ENCODE results near the gene NRG3. TPM values are rescaled to one million over a fixed set of nuclear protein-coding genes. Genes with fewer than 3 reads are reported as not detected.
"Not testable (repeated sequence)": the region's sequence is repeated elsewhere in the genome, so short reads cannot be mapped to it uniquely, and the experiment has no call there.

The NRG3 gene
- total and polyA plus RNA-seq, 2 donors, result 0.08 to 1.5 TPM

GRCh38 chr10:82660986-82661385 lies 786.0 kb downstream of the NRG3 start:
- Histone ChIP-seq H3K4me1 (ENCODE audit: insufficient read depth) (no peaks in the 10 kb centered on the region), H3K36me3 (ENCODE audit: insufficient read depth) (no peaks in the 10 kb centered on the region), H3K4me3 (ENCODE audit: low read depth, low read length) (no peak overlapping the region), H3K27ac (ENCODE audit: low read depth) (no peak overlapping the region)
- WGBS, result 16% methylated on average over 1 of the region's 1 CpG
- DNase-seq (ENCODE audit: extremely low spot score), result no peak

GRCh38 chr10:82661701-82662100 lies 786.7 kb downstream of the NRG3 start:
- DNase-seq (ENCODE audit: extremely low spot score), result no peak
- WGBS, result 66% methylated on average over 5 of the region's 5 CpGs
- H3K4me3 ChIP-seq (ENCODE audit: low read depth, low read length), result no peak overlapping the region

GRCh38 chr10:82668221-82668895 lies 793.4 kb downstream of the NRG3 start:
- DNase-seq (ENCODE audit: extremely low spot score), result peak; percentile 25
- Histone ChIP-seq H3K4me3 (ENCODE audit: low read depth, low read length) (no peak overlapping the region), H3K27ac (ENCODE audit: low read depth) (no peak overlapping the region), H3K4me1 (ENCODE audit: insufficient read depth) (no peaks in the 10 kb centered on the region), H3K36me3 (ENCODE audit: insufficient read depth) (no peaks in the 10 kb centered on the region)
- WGBS, result 68% methylated on average over 4 of the region's 4 CpGs

More at GRCh38 chr10:82661701-82662100, 786.7 kb downstream of the NRG3 start:
- H3K36me3 ChIP-seq (ENCODE audit: insufficient read depth), result no peaks in the 10 kb centered on the region
- no peaks in the 10 kb centered on the region for H3K4me1 ChIP-seq (ENCODE audit: insufficient read depth)
- H3K27ac ChIP-seq (ENCODE audit: low read depth), result no peak overlapping the region

- no peak overlapping the region for H3K27ac ChIP-seq (ENCODE audit: low read depth)
- no peak for DNase-seq (ENCODE audit: extremely low spot score)
- H3K36me3 ChIP-seq (ENCODE audit: insufficient read depth), result no peaks in the 10 kb centered on the region
These were observed 799.0 kb downstream of the NRG3 start for GRCh38 chr10:82674036-82674435.

GRCh38 chr10:82677932-82678331 lies 802.9 kb downstream of the NRG3 start:
- H3K4me1 ChIP-seq (ENCODE audit: insufficient read depth); H3K36me3 ChIP-seq (ENCODE audit: insufficient read depth); H3K27ac ChIP-seq (ENCODE audit: low read depth); DNase-seq (ENCODE audit: extremely low spot score); H3K4me3 ChIP-seq (ENCODE audit: low read depth, low read length): not testable (repeated sequence)
- 85% methylated on average over 9 of the region's 9 CpGs for WGBS

More at GRCh38 chr10:82674036-82674435, 799.0 kb downstream of the NRG3 start:
- Histone ChIP-seq H3K4me3 (ENCODE audit: low read depth, low read length) (no peak overlapping the region), H3K4me1 (ENCODE audit: insufficient read depth) (no peaks in the 10 kb centered on the region)

- not testable (repeated sequence) for H3K4me3 ChIP-seq (ENCODE audit: low read depth, low read length); H3K36me3 ChIP-seq (ENCODE audit: insufficient read depth); H3K4me1 ChIP-seq (ENCODE audit: insufficient read depth); H3K27ac ChIP-seq (ENCODE audit: low read depth); DNase-seq (ENCODE audit: extremely low spot score)
- WGBS, result 82% methylated on average over 6 of the region's 6 CpGs
These were observed 803.5 kb downstream of the NRG3 start for GRCh38 chr10:82678451-82678850.

GRCh38 chr10:82680608-82681007 lies 805.6 kb downstream of the NRG3 start:
- WGBS, result 52% methylated on average over 3 of the region's 3 CpGs
- no peak for DNase-seq (ENCODE audit: extremely low spot score)
- Histone ChIP-seq H3K36me3 (ENCODE audit: insufficient read depth) (no peaks in the 10 kb centered on the region), H3K27ac (ENCODE audit: low read depth) (no peak overlapping the region), H3K4me1 (ENCODE audit: insufficient read depth) (no peaks in the 10 kb centered on the region), H3K4me3 (ENCODE audit: low read depth, low read length) (no peak overlapping the region)

- no peak for DNase-seq (ENCODE audit: extremely low spot score)
- 45% methylated on average over 4 of the region's 4 CpGs for WGBS
- H3K4me1 ChIP-seq (ENCODE audit: insufficient read depth), result no peaks in the 10 kb centered on the region
These were observed 809.0 kb downstream of the NRG3 start for GRCh38 chr10:82683945-82684344.

GRCh38 chr10:82685087-82685486 lies 810.1 kb downstream of the NRG3 start:
- no peak overlapping the region for H3K4me3 ChIP-seq (ENCODE audit: low read depth, low read length)
- no peaks in the 10 kb centered on the region for H3K4me1 ChIP-seq (ENCODE audit: insufficient read depth)
- DNase-seq (ENCODE audit: extremely low spot score), result no peak
- no peak overlapping the region for H3K27ac ChIP-seq (ENCODE audit: low read depth)
- 73% methylated on average over 2 of the region's 2 CpGs for WGBS
- H3K36me3 ChIP-seq (ENCODE audit: insufficient read depth), result no peaks in the 10 kb centered on the region

More at GRCh38 chr10:82683945-82684344, 809.0 kb downstream of the NRG3 start:
- no peaks in the 10 kb centered on the region for H3K36me3 ChIP-seq (ENCODE audit: insufficient read depth)
- no peak overlapping the region for H3K27ac ChIP-seq (ENCODE audit: low read depth)
- H3K4me3 ChIP-seq (ENCODE audit: low read depth, low read length), result no peak overlapping the region

GRCh38 chr10:82691211-82691610 lies 816.2 kb downstream of the NRG3 start:
- no peak for DNase-seq (ENCODE audit: extremely low spot score)
- H3K27ac ChIP-seq (ENCODE audit: low read depth), result no peak overlapping the region
- no peaks in the 10 kb centered on the region for H3K4me1 ChIP-seq (ENCODE audit: insufficient read depth)
- 59% methylated on average over 2 of the region's 2 CpGs for WGBS
- no peak overlapping the region for H3K4me3 ChIP-seq (ENCODE audit: low read depth, low read length)
- no peaks in the 10 kb centered on the region for H3K36me3 ChIP-seq (ENCODE audit: insufficient read depth)

GRCh38 chr10:82692458-82692857 lies 817.5 kb downstream of the NRG3 start:
- Histone ChIP-seq H3K4me3 (ENCODE audit: low read depth, low read length) (no peak overlapping the region), H3K27ac (ENCODE audit: low read depth) (no peak overlapping the region), H3K36me3 (ENCODE audit: insufficient read depth) (no peaks in the 10 kb centered on the region), H3K4me1 (ENCODE audit: insufficient read depth) (no peaks in the 10 kb centered on the region)
- whole genome bisulfite sequencing, result 98% methylated on average over 4 of the region's 4 CpGs
- DNase-seq (ENCODE audit: extremely low spot score), result no peak

- no peaks in the 10 kb centered on the region for H3K4me1 ChIP-seq (ENCODE audit: insufficient read depth)
- WGBS, result 74% methylated on average over 1 of the region's 1 CpG
- no peak overlapping the region for H3K4me3 ChIP-seq (ENCODE audit: low read depth, low read length)
- no peaks in the 10 kb centered on the region for H3K36me3 ChIP-seq (ENCODE audit: insufficient read depth)
- no peak for DNase-seq (ENCODE audit: extremely low spot score)
- no peak overlapping the region for H3K27ac ChIP-seq (ENCODE audit: low read depth)
These were observed 846.8 kb downstream of the NRG3 start for GRCh38 chr10:82721831-82722230.

GRCh38 chr10:82722273-82722672 lies 847.3 kb downstream of the NRG3 start:
- Histone ChIP-seq H3K36me3 (ENCODE audit: insufficient read depth) (no peaks in the 10 kb centered on the region), H3K27ac (ENCODE audit: low read depth) (no peak overlapping the region), H3K4me3 (ENCODE audit: low read depth, low read length) (no peak overlapping the region), H3K4me1 (ENCODE audit: insufficient read depth) (no peaks in the 10 kb centered on the region)
- no peak for DNase-seq (ENCODE audit: extremely low spot score)
- WGBS, result 97% methylated on average over 2 of the region's 2 CpGs

- H3K27ac ChIP-seq (ENCODE audit: low read depth), result no peak overlapping the region
- 0% methylated on average over 1 of the region's 1 CpG for WGBS
- H3K4me3 ChIP-seq (ENCODE audit: low read depth, low read length), result no peak overlapping the region
- DNase-seq (ENCODE audit: extremely low spot score), result no peak
- no peaks in the 10 kb centered on the region for H3K36me3 ChIP-seq (ENCODE audit: insufficient read depth)
- H3K4me1 ChIP-seq (ENCODE audit: insufficient read depth), result no peaks in the 10 kb centered on the region
These were observed 861.3 kb downstream of the NRG3 start for GRCh38 chr10:82736305-82736704.

GRCh38 chr10:82737549-82737948 lies 862.6 kb downstream of the NRG3 start:
- DNase-seq (ENCODE audit: extremely low spot score), result no peak
- Histone ChIP-seq H3K4me1 (ENCODE audit: insufficient read depth) (no peaks in the 10 kb centered on the region), H3K36me3 (ENCODE audit: insufficient read depth) (no peaks in the 10 kb centered on the region), H3K27ac (ENCODE audit: low read depth) (no peak overlapping the region), H3K4me3 (ENCODE audit: low read depth, low read length) (no peak overlapping the region)
- 45% methylated on average over 11 of the region's 11 CpGs for WGBS
